OCI-LY3 (cell line): ENCODE data around the gene ZNF202.

Experiments
- EZH2phosphoT487 ChIP-seq: fragments of 200-600 bp; shearing (Covaris generic); IDR thresholded peaks from 2 replicates; pipeline ENCODE4 v1.6.1; 2018; ENCODE audit warnings: antibody characterized with exemption, mixed run types, low read depth
- TF ChIP-seq, protein P1 (sequence below): fragments of 200-600, 300-600 bp; sonication (generic); IDR thresholded peaks from 2 replicates; pipeline ENCODE4 v1.5.1; 2014; ENCODE audit warnings: antibody characterized with exemption, low read length, low read depth

DNA sequence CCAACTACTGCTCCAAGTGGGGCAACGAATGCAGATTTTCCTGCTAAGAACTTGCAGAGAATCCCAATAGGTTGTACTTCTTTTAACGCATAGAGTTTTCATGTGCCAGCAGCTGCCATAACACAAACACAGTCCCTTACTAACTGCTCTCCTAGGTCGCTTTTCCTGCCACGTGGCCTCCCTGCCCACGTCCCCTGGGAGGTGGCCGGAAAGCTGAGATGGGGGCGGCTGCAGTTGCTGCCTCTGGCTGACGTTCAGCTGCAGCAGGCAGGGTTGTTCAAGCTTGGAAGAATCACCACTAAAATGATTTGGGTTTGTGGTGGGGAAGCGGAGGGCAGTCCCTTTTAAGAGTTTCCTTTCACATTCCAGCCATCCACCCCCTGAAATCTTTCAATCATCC lies 39.3 kb downstream of the ZNF202 start:
- TF ChIP-seq, protein P1, sequence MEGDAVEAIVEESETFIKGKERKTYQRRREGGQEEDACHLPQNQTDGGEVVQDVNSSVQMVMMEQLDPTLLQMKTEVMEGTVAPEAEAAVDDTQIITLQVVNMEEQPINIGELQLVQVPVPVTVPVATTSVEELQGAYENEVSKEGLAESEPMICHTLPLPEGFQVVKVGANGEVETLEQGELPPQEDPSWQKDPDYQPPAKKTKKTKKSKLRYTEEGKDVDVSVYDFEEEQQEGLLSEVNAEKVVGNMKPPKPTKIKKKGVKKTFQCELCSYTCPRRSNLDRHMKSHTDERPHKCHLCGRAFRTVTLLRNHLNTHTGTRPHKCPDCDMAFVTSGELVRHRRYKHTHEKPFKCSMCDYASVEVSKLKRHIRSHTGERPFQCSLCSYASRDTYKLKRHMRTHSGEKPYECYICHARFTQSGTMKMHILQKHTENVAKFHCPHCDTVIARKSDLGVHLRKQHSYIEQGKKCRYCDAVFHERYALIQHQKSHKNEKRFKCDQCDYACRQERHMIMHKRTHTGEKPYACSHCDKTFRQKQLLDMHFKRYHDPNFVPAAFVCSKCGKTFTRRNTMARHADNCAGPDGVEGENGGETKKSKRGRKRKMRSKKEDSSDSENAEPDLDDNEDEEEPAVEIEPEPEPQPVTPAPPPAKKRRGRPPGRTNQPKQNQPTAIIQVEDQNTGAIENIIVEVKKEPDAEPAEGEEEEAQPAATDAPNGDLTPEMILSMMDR, result no peak
- no peak for TF ChIP-seq EZH2phosphoT487
